ENCODE data around the gene PLXNB2.

DNA sequence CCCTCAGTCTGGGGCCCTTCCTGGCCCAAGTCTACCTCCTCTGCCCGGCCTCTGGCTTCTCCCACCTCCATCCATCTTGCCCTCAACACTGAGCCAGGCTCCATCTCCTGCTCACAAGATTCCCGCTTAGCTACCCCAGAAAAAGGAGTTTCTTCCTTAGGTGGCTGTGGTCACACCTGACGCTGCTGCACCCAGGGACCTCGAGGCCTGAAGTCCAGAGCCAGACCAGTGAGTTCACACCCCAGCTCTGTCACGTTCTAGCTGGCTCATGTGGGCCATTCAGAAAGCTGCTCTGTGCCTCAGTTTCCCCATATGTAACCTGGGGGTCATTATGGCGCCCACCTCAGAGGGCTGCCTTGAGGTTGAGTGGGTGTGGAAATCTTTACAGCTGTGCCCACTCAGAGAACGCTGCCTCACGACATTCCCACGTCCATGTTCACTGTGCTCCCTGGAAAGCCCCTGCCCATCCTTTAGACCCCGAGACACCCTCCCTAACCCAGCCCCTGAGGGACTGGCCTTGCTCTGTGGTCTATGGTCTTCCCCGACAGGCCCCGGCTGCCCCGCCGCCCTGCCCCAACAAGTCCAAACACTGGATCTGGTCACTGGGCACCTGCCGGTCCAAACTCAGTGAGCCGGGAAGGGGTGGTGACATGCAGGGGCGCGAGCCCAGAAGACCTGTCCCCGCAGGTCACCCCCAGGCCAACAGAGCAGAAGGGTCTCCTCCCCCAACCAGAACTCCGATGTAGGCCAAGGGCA lies 9.8 kb downstream of the PLXNB2 start:
- TF ChIP-seq, protein P1, sequence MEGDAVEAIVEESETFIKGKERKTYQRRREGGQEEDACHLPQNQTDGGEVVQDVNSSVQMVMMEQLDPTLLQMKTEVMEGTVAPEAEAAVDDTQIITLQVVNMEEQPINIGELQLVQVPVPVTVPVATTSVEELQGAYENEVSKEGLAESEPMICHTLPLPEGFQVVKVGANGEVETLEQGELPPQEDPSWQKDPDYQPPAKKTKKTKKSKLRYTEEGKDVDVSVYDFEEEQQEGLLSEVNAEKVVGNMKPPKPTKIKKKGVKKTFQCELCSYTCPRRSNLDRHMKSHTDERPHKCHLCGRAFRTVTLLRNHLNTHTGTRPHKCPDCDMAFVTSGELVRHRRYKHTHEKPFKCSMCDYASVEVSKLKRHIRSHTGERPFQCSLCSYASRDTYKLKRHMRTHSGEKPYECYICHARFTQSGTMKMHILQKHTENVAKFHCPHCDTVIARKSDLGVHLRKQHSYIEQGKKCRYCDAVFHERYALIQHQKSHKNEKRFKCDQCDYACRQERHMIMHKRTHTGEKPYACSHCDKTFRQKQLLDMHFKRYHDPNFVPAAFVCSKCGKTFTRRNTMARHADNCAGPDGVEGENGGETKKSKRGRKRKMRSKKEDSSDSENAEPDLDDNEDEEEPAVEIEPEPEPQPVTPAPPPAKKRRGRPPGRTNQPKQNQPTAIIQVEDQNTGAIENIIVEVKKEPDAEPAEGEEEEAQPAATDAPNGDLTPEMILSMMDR (IDR thresholded peaks at IDR 0.05 in 4 of 5, conservative IDR thresholded peaks at IDR 0.05 in 1 of 5): no peak
- TF ChIP-seq POLR2A (IDR thresholded peaks at IDR 0.05): no peak

Measured in gastrocnemius medialis (tissue), 4 donors.